Keratinocyte (primary cell): ENCODE data around the gene RP9.

Experiments used
- EZH2 ChIP-seq: IDR thresholded peaks from one replicate; pipeline ENCODE4 v1.6.1; 2012; ENCODE audit warnings: inconsistent platforms, mild to moderate bottlenecking, low read length, moderate library complexity
- TF ChIP-seq, protein P1 (sequence below), 3 experiments: IDR thresholded peaks in 1 of 3; conservative IDR thresholded peaks in 1 of 3; optimal IDR thresholded peaks in 1 of 3; 2 replicates in 2 of 3; 3 replicates in 1 of 3; pipeline versions ENCODE3 to v1.5.1; 2011; ENCODE audit warnings: low read length in 3 of 3, mild to moderate bottlenecking in 3 of 3, moderate library complexity in 2 of 3, control low read depth in 1 of 3, inconsistent platforms in 1 of 3; ENCODE audit not compliant: insufficient read depth in 2 of 3; ENCODE audit errors: extremely low read depth in 1 of 3

DNA sequence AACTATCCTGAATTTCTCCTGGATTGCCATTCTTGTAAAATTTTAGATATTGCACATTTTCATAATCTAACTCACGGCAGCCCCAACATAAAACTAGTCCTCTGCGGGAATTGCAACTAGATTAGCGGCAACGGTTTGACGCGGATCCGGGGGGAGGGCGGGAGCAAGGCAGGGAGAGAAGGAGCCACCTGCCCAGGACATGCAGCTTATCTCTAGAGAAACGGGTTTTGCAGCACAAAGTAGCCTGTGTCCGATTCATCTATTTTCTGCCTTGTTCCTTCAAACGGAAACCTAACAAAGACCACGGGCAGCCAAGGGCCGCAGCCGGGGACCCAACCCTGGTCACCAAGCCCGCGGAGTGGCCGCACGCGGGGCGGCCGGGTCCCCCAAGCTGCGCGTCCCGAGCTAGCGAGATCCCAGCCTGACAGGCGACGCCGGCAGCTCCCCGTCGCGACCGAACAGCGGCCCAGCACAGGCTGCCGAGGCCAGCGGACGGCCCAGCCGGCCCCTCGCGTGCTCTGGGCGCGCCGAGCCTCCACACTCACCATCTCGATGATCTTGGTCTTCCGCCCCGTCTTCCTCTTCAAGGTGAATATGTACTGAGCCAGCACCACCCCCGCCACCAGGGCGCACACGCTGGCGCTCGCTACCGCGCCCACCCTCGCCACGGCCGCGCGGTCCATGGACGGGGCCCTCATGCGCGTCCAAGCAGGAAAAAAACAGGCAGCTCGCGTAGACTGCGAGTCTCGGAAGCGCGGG lies 47.0 kb downstream of the RP9 start, which contains the start of gene NT5C3A:
- TF ChIP-seq, protein P1, sequence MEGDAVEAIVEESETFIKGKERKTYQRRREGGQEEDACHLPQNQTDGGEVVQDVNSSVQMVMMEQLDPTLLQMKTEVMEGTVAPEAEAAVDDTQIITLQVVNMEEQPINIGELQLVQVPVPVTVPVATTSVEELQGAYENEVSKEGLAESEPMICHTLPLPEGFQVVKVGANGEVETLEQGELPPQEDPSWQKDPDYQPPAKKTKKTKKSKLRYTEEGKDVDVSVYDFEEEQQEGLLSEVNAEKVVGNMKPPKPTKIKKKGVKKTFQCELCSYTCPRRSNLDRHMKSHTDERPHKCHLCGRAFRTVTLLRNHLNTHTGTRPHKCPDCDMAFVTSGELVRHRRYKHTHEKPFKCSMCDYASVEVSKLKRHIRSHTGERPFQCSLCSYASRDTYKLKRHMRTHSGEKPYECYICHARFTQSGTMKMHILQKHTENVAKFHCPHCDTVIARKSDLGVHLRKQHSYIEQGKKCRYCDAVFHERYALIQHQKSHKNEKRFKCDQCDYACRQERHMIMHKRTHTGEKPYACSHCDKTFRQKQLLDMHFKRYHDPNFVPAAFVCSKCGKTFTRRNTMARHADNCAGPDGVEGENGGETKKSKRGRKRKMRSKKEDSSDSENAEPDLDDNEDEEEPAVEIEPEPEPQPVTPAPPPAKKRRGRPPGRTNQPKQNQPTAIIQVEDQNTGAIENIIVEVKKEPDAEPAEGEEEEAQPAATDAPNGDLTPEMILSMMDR (optimal IDR thresholded peaks at IDR 0.05 in 1 of 3, IDR thresholded peaks at IDR 0.05 in 1 of 3, conservative IDR thresholded peaks at IDR 0.05 in 1 of 3; ENCODE audit: extremely low read depth in 1 of 3, insufficient read depth in 2 of 3, low read length in 3 of 3) = no peak
- TF ChIP-seq EZH2 = no peak
